Chondrocyte (in vitro differentiated cells): ENCODE data around the gene CCDC148. TPM values are rescaled to one million over a fixed set of nuclear protein-coding genes. Genes with fewer than 3 reads are reported as not detected.

ENCODE experiments used
- DNase-seq: peaks from one replicate; pipeline ENCODE4 v3.0.0; 2021; ENCODE audit warnings: mixed read lengths, low spot score
- H3K27ac Mint-ChIP-seq: one replicate; pipeline ENCODE4 v1.8.0; 2021; ENCODE audit warnings: mild to moderate bottlenecking, moderate library complexity, mixed read lengths; ENCODE audit not compliant: unreplicated experiment
- H3K27me3 Mint-ChIP-seq: 2 replicates; pipeline ENCODE4 v1.8.0; 2021; ENCODE audit warnings: low read depth, mixed read lengths
- H3K36me3 Mint-ChIP-seq: 2 replicates; pipeline ENCODE4 v1.8.0; 2021; ENCODE audit warnings: low read depth, mixed read lengths
- H3K4me1 Mint-ChIP-seq: 2 replicates; pipeline ENCODE4 v1.8.0; 2021; ENCODE audit warnings: low read depth, mild to moderate bottlenecking, mixed read lengths
- H3K4me3 Mint-ChIP-seq: one replicate; pipeline ENCODE4 v1.8.0; 2021; ENCODE audit warnings: mild to moderate bottlenecking, moderate library complexity, mixed read lengths; ENCODE audit not compliant: unreplicated experiment
- H3K9me3 Mint-ChIP-seq: 2 replicates; pipeline ENCODE4 v1.8.0; 2021; ENCODE audit warnings: low read depth, mixed read lengths
- CTCF ChIP-seq: fragments of 200-600 bp; sonication (generic); IDR thresholded peaks from 2 replicates; pipeline ENCODE4 v1.5.0; 2021; ENCODE audit warnings: antibody characterized with exemption, mild to moderate bottlenecking, moderate library complexity
- total RNA-seq: library from RNA; stranded (reverse); gene quantifications from 3 replicates; pipeline ENCODE4 v1.2.1, GENCODE V29; 2021

Gene CCDC148
- total RNA-seq, 1 donor from 2014 or later, result 0.52 TPM

- H3K27ac Mint-ChIP-seq, result no peak overlapping the region
- H3K27me3 Mint-ChIP-seq, result no peaks in the 10 kb centered on the region
- no peak for DNase-seq
- peaks cover 19% of the 10 kb centered on the region for H3K4me1 Mint-ChIP-seq
- no peaks in the 10 kb centered on the region for H3K36me3 Mint-ChIP-seq
- no peak for TF ChIP-seq CTCF
- H3K9me3 Mint-ChIP-seq, result no peaks in the 10 kb centered on the region
- H3K4me3 Mint-ChIP-seq, result no peak overlapping the region
These were observed 325.6 kb downstream of the CCDC148 start for GRCh38 chr2:158130832-158131473.

- no peak overlapping the region for H3K4me3 Mint-ChIP-seq
- DNase-seq, result no peak
- H3K4me1 Mint-ChIP-seq, result peaks cover 16% of the 10 kb centered on the region
- no peak for TF ChIP-seq CTCF
- no peaks in the 10 kb centered on the region for H3K9me3 Mint-ChIP-seq
- no peaks in the 10 kb centered on the region for H3K36me3 Mint-ChIP-seq
- no peak overlapping the region for H3K27ac Mint-ChIP-seq
- H3K27me3 Mint-ChIP-seq, result no peaks in the 10 kb centered on the region
These were observed 327.5 kb downstream of the CCDC148 start for GRCh38 chr2:158129037-158129436.

GRCh38 chr2:158128168-158128973 is 328.2 kb downstream of the CCDC148 start:
- Mint-ChIP-seq H3K9me3 (no peaks in the 10 kb centered on the region), H3K27ac (no peak overlapping the region), H3K36me3 (no peaks in the 10 kb centered on the region), H3K27me3 (no peaks in the 10 kb centered on the region), H3K4me3 (no peak overlapping the region), H3K4me1 (peaks cover 12% of the 10 kb centered on the region)
- no peak for TF ChIP-seq CTCF
- DNase-seq, result no peak

GRCh38 chr2:158127380-158127804 is 329.2 kb downstream of the CCDC148 start:
- no peak for TF ChIP-seq CTCF
- H3K9me3 Mint-ChIP-seq, result no peaks in the 10 kb centered on the region
- H3K27ac Mint-ChIP-seq, result no peak overlapping the region
- DNase-seq, result no peak
- no peaks in the 10 kb centered on the region for H3K27me3 Mint-ChIP-seq
- no peaks in the 10 kb centered on the region for H3K36me3 Mint-ChIP-seq
- peaks cover 19% of the 10 kb centered on the region for H3K4me1 Mint-ChIP-seq
- no peak overlapping the region for H3K4me3 Mint-ChIP-seq

- Mint-ChIP-seq H3K27me3 (no peaks in the 10 kb centered on the region), H3K4me1 (peaks cover 17% of the 10 kb centered on the region), H3K4me3 (no peak overlapping the region), H3K36me3 (no peaks in the 10 kb centered on the region), H3K9me3 (no peaks in the 10 kb centered on the region), H3K27ac (no peak overlapping the region)
- no peak for TF ChIP-seq CTCF
- DNase-seq, result no peak
These were observed 330.6 kb downstream of the CCDC148 start for GRCh38 chr2:158125756-158126498.
